ENCODE measurements around the gene CDH1. TPM values are rescaled to one million over a fixed set of nuclear protein-coding genes. Genes with fewer than 3 reads are reported as not detected.

CDH1 gene
- total RNA-seq, 1 donor from 2014 or later = 3.1 TPM

DNA sequence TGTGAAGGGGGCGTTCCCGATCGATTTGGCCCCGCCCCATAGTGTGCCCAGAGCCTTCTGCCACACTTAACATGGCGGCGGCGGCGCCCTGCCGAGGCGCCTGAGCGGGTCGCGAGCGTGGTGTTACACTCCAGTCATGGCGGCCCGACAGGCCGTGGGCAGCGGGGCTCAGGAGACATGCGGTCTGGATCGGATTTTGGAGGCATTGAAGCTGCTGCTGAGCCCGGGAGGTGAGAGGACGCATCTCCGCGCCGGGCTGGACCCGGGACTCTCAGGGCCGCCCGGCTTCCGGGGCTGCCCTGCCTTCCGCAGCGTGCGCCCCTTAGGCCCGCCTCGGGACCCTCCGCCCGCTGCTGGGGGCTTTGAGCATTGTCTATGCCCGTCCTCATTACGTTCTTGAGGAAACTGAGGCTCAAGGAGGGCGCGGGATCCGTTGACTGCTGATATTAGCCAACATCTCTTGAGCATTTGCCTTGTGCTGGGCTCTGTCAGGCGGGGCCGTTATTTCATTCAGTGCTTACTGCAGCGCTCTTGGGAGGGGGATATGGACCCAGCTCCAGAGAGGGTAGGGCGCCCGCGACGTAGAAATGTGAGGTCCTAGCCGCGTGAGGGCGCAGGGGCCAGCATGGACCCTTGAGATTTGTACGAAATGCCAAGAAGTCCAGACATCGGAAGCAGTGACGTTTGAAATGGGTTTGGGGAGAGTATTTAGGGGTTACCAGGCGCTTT lies 106.6 kb downstream of the CDH1 start, which contains the start of gene TANGO6:
Gene TANGO6 (plus strand): TSS at position 50 of the 729 bp plus-strand sequence. CDS start 87 bp downstream, at position 137.
- Mint-ChIP-seq H3K36me3 (ENCODE audit: low read depth, unreplicated experiment) (no peaks in the 10 kb centered on the region), H3K27ac (ENCODE audit: unreplicated experiment) (peak within 1 kb of the TSS; percentile 10), H3K4me3 (ENCODE audit: unreplicated experiment) (peak within 1 kb of the TSS; percentile 87), H3K27me3 (ENCODE audit: unreplicated experiment) (no peaks in the 10 kb centered on the region), H3K4me1 (ENCODE audit: unreplicated experiment) (peaks cover 10% of the 10 kb centered on the region), H3K9me3 (ENCODE audit: unreplicated experiment) (no peaks in the 10 kb centered on the region)
- DNase-seq (ENCODE audit: low spot score) = peak; percentile 78
- TF ChIP-seq, protein P1, sequence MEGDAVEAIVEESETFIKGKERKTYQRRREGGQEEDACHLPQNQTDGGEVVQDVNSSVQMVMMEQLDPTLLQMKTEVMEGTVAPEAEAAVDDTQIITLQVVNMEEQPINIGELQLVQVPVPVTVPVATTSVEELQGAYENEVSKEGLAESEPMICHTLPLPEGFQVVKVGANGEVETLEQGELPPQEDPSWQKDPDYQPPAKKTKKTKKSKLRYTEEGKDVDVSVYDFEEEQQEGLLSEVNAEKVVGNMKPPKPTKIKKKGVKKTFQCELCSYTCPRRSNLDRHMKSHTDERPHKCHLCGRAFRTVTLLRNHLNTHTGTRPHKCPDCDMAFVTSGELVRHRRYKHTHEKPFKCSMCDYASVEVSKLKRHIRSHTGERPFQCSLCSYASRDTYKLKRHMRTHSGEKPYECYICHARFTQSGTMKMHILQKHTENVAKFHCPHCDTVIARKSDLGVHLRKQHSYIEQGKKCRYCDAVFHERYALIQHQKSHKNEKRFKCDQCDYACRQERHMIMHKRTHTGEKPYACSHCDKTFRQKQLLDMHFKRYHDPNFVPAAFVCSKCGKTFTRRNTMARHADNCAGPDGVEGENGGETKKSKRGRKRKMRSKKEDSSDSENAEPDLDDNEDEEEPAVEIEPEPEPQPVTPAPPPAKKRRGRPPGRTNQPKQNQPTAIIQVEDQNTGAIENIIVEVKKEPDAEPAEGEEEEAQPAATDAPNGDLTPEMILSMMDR (IDR thresholded peaks at IDR 0.05; ENCODE audit: unreplicated experiment) = no peak

DNA sequence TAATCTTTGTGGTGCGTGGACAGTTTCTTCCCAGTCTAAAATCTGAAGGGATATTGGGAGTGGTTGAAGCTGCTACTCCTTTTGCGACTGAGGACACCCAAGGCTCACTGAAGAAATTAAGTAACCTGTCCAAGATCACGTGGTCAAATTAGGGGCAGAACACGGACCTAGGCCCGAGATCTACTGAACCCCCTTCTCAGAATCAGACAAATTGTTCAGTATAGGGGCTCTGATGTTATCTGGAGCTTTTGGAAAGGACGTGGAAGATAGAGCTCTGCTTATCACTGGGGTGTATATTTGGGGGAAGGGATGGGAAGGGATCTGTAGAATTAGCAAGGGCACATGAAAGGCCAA lies 107.1 kb downstream of the CDH1 start:
- Mint-ChIP-seq H3K4me3 (ENCODE audit: unreplicated experiment) (peak overlapping the region; percentile 87), H3K36me3 (ENCODE audit: low read depth, unreplicated experiment) (no peaks in the 10 kb centered on the region), H3K27ac (ENCODE audit: unreplicated experiment) (peak overlapping the region; percentile 10), H3K4me1 (ENCODE audit: unreplicated experiment) (peaks cover 10% of the 10 kb centered on the region), H3K9me3 (ENCODE audit: unreplicated experiment) (no peaks in the 10 kb centered on the region), H3K27me3 (ENCODE audit: unreplicated experiment) (no peaks in the 10 kb centered on the region)
- DNase-seq (ENCODE audit: low spot score) = no peak
- TF ChIP-seq, protein P1 (IDR thresholded peaks at IDR 0.05; ENCODE audit: unreplicated experiment) = no peak

DNA sequence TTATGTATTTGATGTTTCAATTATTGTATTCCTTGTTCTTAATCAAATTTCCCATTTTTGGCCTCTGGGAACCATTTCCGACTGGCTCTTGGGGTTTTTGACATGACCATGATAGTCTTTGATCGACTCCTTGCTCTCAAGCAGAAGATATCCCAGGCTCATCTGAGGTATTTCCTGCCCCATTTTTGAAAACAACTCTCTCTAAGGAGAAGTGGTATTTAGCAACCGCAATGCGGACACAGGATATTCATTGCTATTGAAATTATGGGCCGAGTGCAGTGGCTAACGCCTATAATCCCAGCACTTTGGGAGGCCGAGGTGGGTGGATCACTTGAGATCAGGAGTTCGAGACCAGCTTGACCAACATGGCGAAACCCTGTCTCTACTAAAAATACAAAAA lies 111.7 kb downstream of the CDH1 start:
- H3K27me3 Mint-ChIP-seq (ENCODE audit: unreplicated experiment) = no peaks in the 10 kb centered on the region
- H3K9me3 Mint-ChIP-seq (ENCODE audit: unreplicated experiment) = no peaks in the 10 kb centered on the region
- TF ChIP-seq, protein P1 (IDR thresholded peaks at IDR 0.05; ENCODE audit: unreplicated experiment) = no peak
- no peak overlapping the region for H3K27ac Mint-ChIP-seq (ENCODE audit: unreplicated experiment)
- peaks cover 6% of the 10 kb centered on the region for H3K4me1 Mint-ChIP-seq (ENCODE audit: unreplicated experiment)
- no peak overlapping the region for H3K4me3 Mint-ChIP-seq (ENCODE audit: unreplicated experiment)
- no peaks in the 10 kb centered on the region for H3K36me3 Mint-ChIP-seq (ENCODE audit: low read depth, unreplicated experiment)
- no peak for DNase-seq (ENCODE audit: low spot score)

DNA sequence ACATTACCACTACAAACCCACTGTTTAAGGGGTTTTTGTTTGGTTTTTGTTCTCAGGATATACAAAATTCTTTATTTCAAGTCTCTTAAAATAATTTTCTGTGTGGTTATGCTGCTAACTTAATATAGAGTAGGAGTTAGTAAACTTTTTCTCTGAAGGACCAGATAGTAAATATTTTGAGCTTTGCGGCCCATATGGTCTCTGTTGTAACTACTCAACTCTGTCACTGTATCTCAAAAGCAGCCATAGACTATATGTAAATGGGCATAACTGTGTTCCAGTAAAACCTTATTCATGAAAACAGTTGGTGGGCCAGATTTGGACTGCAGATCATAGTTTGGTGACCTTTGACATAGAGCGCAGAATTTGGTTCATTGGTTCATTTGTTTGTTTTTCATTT lies 113.4 kb downstream of the CDH1 start:
- Mint-ChIP-seq H3K27ac (ENCODE audit: unreplicated experiment) (no peak overlapping the region), H3K4me1 (ENCODE audit: unreplicated experiment) (no peaks in the 10 kb centered on the region), H3K4me3 (ENCODE audit: unreplicated experiment) (no peak overlapping the region), H3K9me3 (ENCODE audit: unreplicated experiment) (no peaks in the 10 kb centered on the region), H3K27me3 (ENCODE audit: unreplicated experiment) (no peaks in the 10 kb centered on the region), H3K36me3 (ENCODE audit: low read depth, unreplicated experiment) (no peaks in the 10 kb centered on the region)
- no peak for DNase-seq (ENCODE audit: low spot score)
- TF ChIP-seq, protein P1 (IDR thresholded peaks at IDR 0.05; ENCODE audit: unreplicated experiment) = no peak

DNA sequence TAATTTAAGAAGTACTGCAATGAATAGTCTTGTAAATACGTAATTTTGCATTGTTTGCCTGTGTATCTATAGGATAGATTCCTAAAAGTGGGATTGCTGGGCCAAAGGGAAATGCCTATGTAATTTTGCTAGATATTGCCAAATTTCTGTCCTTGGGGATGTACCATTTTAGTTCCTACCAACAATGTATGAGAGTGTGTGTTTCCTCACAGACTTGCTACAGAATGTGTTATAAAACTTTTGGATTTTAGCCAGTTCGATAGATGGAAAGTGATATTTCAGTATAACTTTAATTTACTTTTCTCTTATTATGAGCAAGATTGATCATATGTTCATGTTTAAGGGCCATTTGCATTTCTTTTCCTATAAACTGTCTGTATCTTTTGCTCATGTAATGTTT lies 114.5 kb downstream of the CDH1 start:
- no peaks in the 10 kb centered on the region for H3K4me1 Mint-ChIP-seq (ENCODE audit: unreplicated experiment)

More for the DNA sequence above, 114.5 kb downstream of the CDH1 start:
- H3K27me3 Mint-ChIP-seq (ENCODE audit: unreplicated experiment) = no peaks in the 10 kb centered on the region
- no peak overlapping the region for H3K27ac Mint-ChIP-seq (ENCODE audit: unreplicated experiment)
- no peaks in the 10 kb centered on the region for H3K9me3 Mint-ChIP-seq (ENCODE audit: unreplicated experiment)
- H3K4me3 Mint-ChIP-seq (ENCODE audit: unreplicated experiment) = no peak overlapping the region
- no peaks in the 10 kb centered on the region for H3K36me3 Mint-ChIP-seq (ENCODE audit: low read depth, unreplicated experiment)
- TF ChIP-seq, protein P1 (IDR thresholded peaks at IDR 0.05; ENCODE audit: unreplicated experiment) = no peak
- DNase-seq (ENCODE audit: low spot score) = no peak

Data from endothelial cell (in vitro differentiated cells).